ENCODE data around the gene CAMTA1.

Gene CAMTA1

GRCh38 chr1:7675431-7676273 lies 890.4 kb downstream of the CAMTA1 start:
- TF ChIP-seq, protein P1, sequence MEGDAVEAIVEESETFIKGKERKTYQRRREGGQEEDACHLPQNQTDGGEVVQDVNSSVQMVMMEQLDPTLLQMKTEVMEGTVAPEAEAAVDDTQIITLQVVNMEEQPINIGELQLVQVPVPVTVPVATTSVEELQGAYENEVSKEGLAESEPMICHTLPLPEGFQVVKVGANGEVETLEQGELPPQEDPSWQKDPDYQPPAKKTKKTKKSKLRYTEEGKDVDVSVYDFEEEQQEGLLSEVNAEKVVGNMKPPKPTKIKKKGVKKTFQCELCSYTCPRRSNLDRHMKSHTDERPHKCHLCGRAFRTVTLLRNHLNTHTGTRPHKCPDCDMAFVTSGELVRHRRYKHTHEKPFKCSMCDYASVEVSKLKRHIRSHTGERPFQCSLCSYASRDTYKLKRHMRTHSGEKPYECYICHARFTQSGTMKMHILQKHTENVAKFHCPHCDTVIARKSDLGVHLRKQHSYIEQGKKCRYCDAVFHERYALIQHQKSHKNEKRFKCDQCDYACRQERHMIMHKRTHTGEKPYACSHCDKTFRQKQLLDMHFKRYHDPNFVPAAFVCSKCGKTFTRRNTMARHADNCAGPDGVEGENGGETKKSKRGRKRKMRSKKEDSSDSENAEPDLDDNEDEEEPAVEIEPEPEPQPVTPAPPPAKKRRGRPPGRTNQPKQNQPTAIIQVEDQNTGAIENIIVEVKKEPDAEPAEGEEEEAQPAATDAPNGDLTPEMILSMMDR (IDR thresholded peaks at IDR 0.05; ENCODE audit: insufficient read depth, low read depth, low read length, missing control alignments): no peak
- no peak for DNase-seq (ENCODE audit: low read depth)
- H3K4me3 ChIP-seq (ENCODE audit: low read length): no peak overlapping the region

DNA sequence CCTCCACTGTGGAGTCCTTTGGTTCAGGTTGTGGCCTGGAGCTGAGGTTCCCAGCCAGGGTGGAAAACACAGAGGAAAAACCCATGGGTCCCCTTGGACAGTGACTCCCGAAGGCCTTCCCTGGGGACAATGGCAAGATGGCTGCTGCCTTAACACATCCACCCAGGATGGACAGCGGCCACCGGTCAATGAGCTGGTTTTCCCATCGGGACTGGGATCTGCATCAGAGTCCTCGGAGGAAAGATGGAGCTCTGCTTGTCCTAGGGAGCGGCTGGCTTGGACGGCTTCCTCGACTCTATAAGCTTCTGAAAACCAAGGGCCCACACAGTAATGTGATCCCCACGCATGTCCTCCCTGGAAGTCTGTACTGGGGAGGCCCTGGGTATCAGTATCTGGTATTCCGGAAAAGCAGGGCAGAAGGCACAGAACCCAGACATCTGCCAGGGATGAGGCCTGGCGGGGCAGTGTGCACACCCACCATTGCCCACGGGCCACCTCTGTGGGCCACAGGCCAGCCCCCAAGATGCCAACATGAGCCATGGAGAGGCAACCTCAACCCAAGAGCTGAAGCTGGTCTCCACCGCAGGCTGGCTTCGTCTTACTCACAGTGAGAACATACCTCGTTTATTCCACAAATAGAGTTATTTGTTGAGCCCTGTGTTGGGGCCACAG lies 891.2 kb downstream of the CAMTA1 start:
- TF ChIP-seq, protein P1 (IDR thresholded peaks at IDR 0.05; ENCODE audit: insufficient read depth, low read depth, low read length, missing control alignments): no peak
- no peak overlapping the region for H3K4me3 ChIP-seq (ENCODE audit: low read length)
- no peak for DNase-seq (ENCODE audit: low read depth)

DNA sequence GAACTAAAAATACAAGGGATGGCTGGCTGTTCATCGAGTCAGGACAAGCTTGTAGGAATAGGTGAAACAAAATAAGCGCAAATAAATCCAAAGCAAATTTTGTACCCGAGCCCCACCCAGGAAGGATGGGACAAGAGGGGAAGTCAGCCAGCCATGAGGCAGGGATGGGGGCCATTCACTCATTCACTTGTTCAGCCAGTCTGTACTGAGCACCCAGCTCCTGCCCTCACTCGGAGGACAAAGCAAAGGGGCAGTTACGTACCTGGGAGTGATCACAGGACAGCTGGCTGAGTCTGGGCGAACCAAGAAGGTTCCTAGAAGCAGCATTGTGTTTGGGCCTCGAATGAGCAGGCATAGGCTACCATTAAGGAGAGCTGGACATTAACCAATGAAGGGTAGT lies 891.9 kb downstream of the CAMTA1 start:
- TF ChIP-seq, protein P1 (IDR thresholded peaks at IDR 0.05; ENCODE audit: insufficient read depth, low read depth, low read length, missing control alignments): no peak
- no peak overlapping the region for H3K4me3 ChIP-seq (ENCODE audit: low read length)
- no peak for DNase-seq (ENCODE audit: low read depth)

GRCh38 chr1:7677815-7678214 lies 892.6 kb downstream of the CAMTA1 start:
- H3K4me3 ChIP-seq (ENCODE audit: low read length): no peak overlapping the region
- DNase-seq (ENCODE audit: low read depth): no peak
- TF ChIP-seq, protein P1 (IDR thresholded peaks at IDR 0.05; ENCODE audit: insufficient read depth, low read depth, low read length, missing control alignments): no peak

- DNase-seq (ENCODE audit: low read depth): no peak
- TF ChIP-seq, protein P1 (IDR thresholded peaks at IDR 0.05; ENCODE audit: insufficient read depth, low read depth, low read length, missing control alignments): no peak
- no peak overlapping the region for H3K4me3 ChIP-seq (ENCODE audit: low read length)
Measured at GRCh38 chr1:7678491-7679158, 893.4 kb downstream of the CAMTA1 start.

DNA sequence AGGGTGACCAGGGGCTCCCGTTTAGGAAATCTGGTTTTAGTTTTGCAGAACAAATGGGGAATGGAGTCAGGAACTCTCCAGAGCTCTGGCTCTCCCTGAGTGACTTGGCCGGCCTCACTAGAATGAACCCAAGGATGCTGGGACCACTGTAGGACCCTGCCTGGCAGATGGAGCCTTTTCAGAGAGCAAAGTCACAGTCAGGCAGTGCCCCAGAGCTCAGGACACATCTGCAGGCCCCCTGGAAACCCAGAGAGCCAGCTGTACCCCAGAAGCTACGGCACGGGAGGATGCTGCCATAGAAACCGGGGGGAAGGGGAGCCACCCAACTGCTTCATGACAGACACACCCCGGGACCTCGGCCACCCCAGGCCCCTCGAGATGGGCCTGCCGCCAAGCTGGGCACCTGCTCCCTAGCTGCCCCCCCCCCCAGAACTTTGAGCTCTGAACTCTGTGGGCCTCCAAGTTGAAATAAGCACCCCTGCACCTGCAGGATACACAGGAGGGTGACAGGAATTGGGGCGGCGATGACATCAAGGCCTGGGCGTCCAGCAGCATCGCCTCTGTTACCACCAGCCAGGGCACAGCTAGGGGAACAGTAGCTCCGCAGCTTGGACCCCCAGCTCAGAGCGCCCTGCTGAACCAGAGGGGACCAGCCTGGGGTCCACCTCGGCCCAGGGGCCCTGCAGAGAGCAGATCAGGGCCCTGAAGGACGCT lies 894.1 kb downstream of the CAMTA1 start:
- DNase-seq (ENCODE audit: low read depth): no peak
- H3K4me3 ChIP-seq (ENCODE audit: low read length): peak overlapping the region; percentile 49
- TF ChIP-seq, protein P1 (IDR thresholded peaks at IDR 0.05; ENCODE audit: insufficient read depth, low read depth, low read length, missing control alignments): no peak

Measured in epithelial cell of esophagus (primary cell).